ENCODE measurements around the gene USP26. TPM values are rescaled to one million over a fixed set of nuclear protein-coding genes. Genes with fewer than 3 reads are reported as not detected.
A peak's percentile ranks its signal among the peaks of the same experiment; 100 is the strongest.

Gene USP26
- total and polyA plus RNA-seq, 2 experiments from 2014 or later = not detected

DNA sequence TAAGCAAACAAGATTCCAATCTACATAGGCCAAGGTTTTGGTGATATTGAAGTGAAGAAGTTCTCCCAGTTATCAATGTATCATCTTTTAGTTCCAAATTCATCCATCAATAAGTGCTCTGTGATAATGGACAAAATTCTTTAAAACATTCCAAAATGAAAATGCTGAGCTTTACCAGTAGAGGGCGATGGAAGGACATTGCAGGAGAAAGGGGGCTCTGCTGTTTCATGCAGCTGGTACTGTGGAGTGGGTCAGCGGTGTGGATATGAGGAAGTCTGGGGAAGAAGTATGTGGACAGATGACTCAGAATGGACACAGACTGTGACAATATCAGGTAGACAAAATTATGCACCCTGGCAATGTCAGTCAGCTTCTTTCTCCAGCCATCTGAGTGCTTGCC lies 91.9 kb downstream of the USP26 start:
- Mint-ChIP-seq H3K36me3 (ENCODE audit: low read depth) (peaks cover 3% of the 10 kb centered on the region; the same call in 1 of the 3 replicates), H3K4me1 (no peaks in the 10 kb centered on the region), H3K27me3 (ENCODE audit: insufficient read depth, low read depth, poor library complexity) (no peaks in the 10 kb centered on the region), H3K4me3 (no peak overlapping the region), H3K27ac (no peak overlapping the region), H3K9me3 (peaks cover 20% of the 10 kb centered on the region)
- H3K9me2 ChIP-seq (ENCODE audit: insufficient read depth) = no peaks in the 10 kb centered on the region
- no peaks in the 10 kb centered on the region for H3K4me1 ChIP-seq (ENCODE audit: insufficient read depth)
- peak; percentile 29 for DNase-seq (ENCODE audit: low spot score)
- ATAC-seq = no peak
- no peak overlapping the region for H3K27ac ChIP-seq (ENCODE audit: low read depth)
- no peak overlapping the region for H3K4me3 ChIP-seq
- H2AFZ ChIP-seq = no peak overlapping the region
- H3K36me3 ChIP-seq (ENCODE audit: insufficient read depth) = no peaks in the 10 kb centered on the region
- TF ChIP-seq, protein P1, sequence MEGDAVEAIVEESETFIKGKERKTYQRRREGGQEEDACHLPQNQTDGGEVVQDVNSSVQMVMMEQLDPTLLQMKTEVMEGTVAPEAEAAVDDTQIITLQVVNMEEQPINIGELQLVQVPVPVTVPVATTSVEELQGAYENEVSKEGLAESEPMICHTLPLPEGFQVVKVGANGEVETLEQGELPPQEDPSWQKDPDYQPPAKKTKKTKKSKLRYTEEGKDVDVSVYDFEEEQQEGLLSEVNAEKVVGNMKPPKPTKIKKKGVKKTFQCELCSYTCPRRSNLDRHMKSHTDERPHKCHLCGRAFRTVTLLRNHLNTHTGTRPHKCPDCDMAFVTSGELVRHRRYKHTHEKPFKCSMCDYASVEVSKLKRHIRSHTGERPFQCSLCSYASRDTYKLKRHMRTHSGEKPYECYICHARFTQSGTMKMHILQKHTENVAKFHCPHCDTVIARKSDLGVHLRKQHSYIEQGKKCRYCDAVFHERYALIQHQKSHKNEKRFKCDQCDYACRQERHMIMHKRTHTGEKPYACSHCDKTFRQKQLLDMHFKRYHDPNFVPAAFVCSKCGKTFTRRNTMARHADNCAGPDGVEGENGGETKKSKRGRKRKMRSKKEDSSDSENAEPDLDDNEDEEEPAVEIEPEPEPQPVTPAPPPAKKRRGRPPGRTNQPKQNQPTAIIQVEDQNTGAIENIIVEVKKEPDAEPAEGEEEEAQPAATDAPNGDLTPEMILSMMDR (conservative IDR thresholded peaks at IDR 0.05; ENCODE audit: low read depth in 2 of 2) = peak; percentile 64 to 73
- TF ChIP-seq POLR2AphosphoS5 (IDR thresholded peaks at IDR 0.05; ENCODE audit: low read depth) = no peak
- no peak overlapping the region for H3K4me2 ChIP-seq
- no peaks in the 10 kb centered on the region for H3F3A ChIP-seq (replicated peaks; ENCODE audit: low read depth)
- H3K79me2 ChIP-seq (replicated peaks; ENCODE audit: insufficient read depth) = no peaks in the 10 kb centered on the region
- H3K27me3 ChIP-seq (ENCODE audit: insufficient read depth) = no peaks in the 10 kb centered on the region
- H4K20me1 ChIP-seq (replicated peaks; ENCODE audit: insufficient read depth) = no peaks in the 10 kb centered on the region

DNA sequence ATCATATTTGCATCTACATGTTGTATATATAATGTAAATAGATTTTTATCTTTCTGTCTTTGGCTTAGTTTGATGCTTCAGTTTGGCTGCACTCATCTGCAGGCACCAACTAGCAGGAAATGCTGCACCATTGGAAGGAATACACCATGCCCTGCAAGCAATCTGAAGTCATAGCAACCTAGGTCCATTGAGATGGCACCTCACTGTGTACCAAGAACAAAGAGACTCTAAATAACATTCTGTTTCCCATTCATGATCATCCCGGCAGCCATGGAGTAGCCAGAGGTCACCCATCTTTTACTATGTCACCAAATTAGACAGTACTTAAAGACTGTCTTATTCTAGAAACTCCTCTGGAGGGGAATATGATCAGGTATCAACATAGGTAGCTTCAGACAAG lies 97.7 kb downstream of the USP26 start:
- ATAC-seq (no peak), DNase-seq (ENCODE audit: low spot score) (no peak)
- no peak overlapping the region for H2AFZ ChIP-seq
- H3K4me1 ChIP-seq (ENCODE audit: insufficient read depth) = peaks cover 4% of the 10 kb centered on the region; the same call in 1 of the 2 replicates
- Mint-ChIP-seq H3K27me3 (ENCODE audit: insufficient read depth, low read depth, poor library complexity) (no peaks in the 10 kb centered on the region), H3K9me3 (no peaks in the 10 kb centered on the region), H3K27ac (no peak overlapping the region), H3K4me1 (peaks cover 14% of the 10 kb centered on the region), H3K36me3 (ENCODE audit: low read depth) (no peaks in the 10 kb centered on the region), H3K4me3 (no peak overlapping the region)
- no peaks in the 10 kb centered on the region for H3K36me3 ChIP-seq (ENCODE audit: insufficient read depth)
- H4K20me1 ChIP-seq (replicated peaks; ENCODE audit: insufficient read depth) = no peaks in the 10 kb centered on the region
- no peaks in the 10 kb centered on the region for H3K9me2 ChIP-seq (ENCODE audit: insufficient read depth)
- no peaks in the 10 kb centered on the region for H3K79me2 ChIP-seq (replicated peaks; ENCODE audit: insufficient read depth)
- no peak overlapping the region for H3K27ac ChIP-seq (ENCODE audit: low read depth)
- H3K4me2 ChIP-seq = no peak overlapping the region
- no peak overlapping the region for H3K4me3 ChIP-seq
- no peaks in the 10 kb centered on the region for H3K27me3 ChIP-seq (ENCODE audit: insufficient read depth)
- H3F3A ChIP-seq (replicated peaks; ENCODE audit: low read depth) = no peaks in the 10 kb centered on the region
- TF ChIP-seq ZNF114 (CRISPR knock-in tag; IDR thresholded peaks at IDR 0.05) (no peak), NANOG (IDR thresholded peaks at IDR 0.05; ENCODE audit: borderline replicate concordance) (no peak), EZH2 (IDR thresholded peaks at IDR 0.05; ENCODE audit: low read depth, unreplicated experiment) (no peak)
- TF ChIP-seq, protein P2, sequence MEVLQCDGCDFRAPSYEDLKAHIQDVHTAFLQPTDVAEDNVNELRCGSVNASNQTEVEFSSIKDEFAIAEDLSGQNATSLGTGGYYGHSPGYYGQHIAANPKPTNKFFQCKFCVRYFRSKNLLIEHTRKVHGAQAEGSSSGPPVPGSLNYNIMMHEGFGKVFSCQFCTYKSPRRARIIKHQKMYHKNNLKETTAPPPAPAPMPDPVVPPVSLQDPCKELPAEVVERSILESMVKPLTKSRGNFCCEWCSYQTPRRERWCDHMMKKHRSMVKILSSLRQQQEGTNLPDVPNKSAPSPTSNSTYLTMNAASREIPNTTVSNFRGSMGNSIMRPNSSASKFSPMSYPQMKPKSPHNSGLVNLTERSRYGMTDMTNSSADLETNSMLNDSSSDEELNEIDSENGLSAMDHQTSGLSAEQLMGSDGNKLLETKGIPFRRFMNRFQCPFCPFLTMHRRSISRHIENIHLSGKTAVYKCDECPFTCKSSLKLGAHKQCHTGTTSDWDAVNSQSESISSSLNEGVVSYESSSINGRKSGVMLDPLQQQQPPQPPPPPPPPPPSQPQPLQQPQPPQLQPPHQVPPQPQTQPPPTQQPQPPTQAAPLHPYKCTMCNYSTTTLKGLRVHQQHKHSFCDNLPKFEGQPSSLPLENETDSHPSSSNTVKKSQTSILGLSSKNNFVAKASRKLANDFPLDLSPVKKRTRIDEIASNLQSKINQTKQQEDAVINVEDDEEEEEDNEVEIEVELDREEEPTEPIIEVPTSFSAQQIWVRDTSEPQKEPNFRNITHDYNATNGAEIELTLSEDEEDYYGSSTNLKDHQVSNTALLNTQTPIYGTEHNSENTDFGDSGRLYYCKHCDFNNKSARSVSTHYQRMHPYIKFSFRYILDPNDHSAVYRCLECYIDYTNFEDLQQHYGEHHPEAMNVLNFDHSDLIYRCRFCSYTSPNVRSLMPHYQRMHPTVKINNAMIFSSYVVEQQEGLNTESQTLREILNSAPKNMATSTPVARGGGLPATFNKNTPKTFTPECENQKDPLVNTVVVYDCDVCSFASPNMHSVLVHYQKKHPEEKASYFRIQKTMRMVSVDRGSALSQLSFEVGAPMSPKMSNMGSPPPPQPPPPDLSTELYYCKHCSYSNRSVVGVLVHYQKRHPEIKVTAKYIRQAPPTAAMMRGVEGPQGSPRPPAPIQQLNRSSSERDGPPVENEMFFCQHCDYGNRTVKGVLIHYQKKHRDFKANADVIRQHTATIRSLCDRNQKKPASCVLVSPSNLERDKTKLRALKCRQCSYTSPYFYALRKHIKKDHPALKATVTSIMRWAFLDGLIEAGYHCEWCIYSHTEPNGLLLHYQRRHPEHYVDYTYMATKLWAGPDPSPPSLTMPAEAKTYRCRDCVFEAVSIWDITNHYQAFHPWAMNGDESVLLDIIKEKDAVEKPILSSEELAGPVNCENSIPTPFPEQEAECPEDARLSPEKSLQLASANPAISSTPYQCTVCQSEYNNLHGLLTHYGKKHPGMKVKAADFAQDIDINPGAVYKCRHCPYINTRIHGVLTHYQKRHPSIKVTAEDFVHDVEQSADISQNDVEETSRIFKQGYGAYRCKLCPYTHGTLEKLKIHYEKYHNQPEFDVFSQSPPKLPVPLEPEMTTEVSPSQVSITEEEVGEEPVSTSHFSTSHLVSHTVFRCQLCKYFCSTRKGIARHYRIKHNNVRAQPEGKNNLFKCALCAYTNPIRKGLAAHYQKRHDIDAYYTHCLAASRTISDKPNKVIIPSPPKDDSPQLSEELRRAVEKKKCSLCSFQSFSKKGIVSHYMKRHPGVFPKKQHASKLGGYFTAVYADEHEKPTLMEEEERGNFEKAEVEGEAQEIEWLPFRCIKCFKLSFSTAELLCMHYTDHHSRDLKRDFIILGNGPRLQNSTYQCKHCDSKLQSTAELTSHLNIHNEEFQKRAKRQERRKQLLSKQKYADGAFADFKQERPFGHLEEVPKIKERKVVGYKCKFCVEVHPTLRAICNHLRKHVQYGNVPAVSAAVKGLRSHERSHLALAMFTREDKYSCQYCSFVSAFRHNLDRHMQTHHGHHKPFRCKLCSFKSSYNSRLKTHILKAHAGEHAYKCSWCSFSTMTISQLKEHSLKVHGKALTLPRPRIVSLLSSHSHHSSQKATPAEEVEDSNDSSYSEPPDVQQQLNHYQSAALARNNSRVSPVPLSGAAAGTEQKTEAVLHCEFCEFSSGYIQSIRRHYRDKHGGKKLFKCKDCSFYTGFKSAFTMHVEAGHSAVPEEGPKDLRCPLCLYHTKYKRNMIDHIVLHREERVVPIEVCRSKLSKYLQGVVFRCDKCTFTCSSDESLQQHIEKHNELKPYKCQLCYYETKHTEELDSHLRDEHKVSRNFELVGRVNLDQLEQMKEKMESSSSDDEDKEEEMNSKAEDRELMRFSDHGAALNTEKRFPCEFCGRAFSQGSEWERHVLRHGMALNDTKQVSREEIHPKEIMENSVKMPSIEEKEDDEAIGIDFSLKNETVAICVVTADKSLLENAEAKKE (CRISPR knock-in tag; IDR thresholded peaks at IDR 0.05) = no peak

Measured in GM23338 (cell line).